Fibroblast of lung (primary cell): Measurements from ENCODE around the gene TUBG1. TPM values are rescaled to one million over a fixed set of nuclear protein-coding genes. Genes with fewer than 3 reads are reported as not detected.

Experiments used
- DNase-seq, 2 donors: peaks; one replicate each; pipeline versions ENCODE4 v3.0.0 to v3.0.0-alpha.2; 2010; ENCODE audit warnings: low read depth in 2 of 2
- H2AFZ ChIP-seq: 2 replicates; pipeline ENCODE4 v1.5.1; 2012; ENCODE audit warnings: low read length, control low read depth, inconsistent platforms
- H3K27ac ChIP-seq: 2 replicates; pipeline ENCODE4 v1.5.1; 2011; ENCODE audit warnings: low read length, control low read depth; ENCODE audit not compliant: insufficient read depth
- H3K27me3 ChIP-seq: 2 replicates; pipeline ENCODE4 v1.5.1; 2011; ENCODE audit warnings: mild to moderate bottlenecking, low read length; ENCODE audit not compliant: control insufficient read depth, insufficient read depth
- H3K36me3 ChIP-seq: 2 replicates; pipeline ENCODE4 v1.5.1; 2011; ENCODE audit warnings: low read length; ENCODE audit not compliant: control insufficient read depth, insufficient read depth
- H3K4me1 ChIP-seq: 2 replicates; pipeline ENCODE4 v1.5.1; 2011; ENCODE audit warnings: low read length; ENCODE audit not compliant: control insufficient read depth, insufficient read depth; ENCODE audit errors: extremely low read depth
- H3K4me2 ChIP-seq: 2 replicates; pipeline ENCODE4 v1.5.1; 2011; ENCODE audit warnings: low read length, control low read depth; ENCODE audit not compliant: insufficient read depth; ENCODE audit errors: extremely low read depth
- H3K4me3 ChIP-seq, 4 experiments: fragments of 200-600 bp in 1 of 4; sonication (generic) in 1 of 4; replicated peaks in 1 of 4; 2 replicates each; pipeline ENCODE4 v1.5.1; 2011 to 2016; ENCODE audit warnings: low read length in 4 of 4, low read depth in 3 of 4, mild to moderate bottlenecking in 3 of 4, control low read depth in 2 of 4, inconsistent platforms in 1 of 4, mixed read lengths in 1 of 4; ENCODE audit not compliant: insufficient read depth in 1 of 4; ENCODE audit errors: control extremely low read depth in 1 of 4
- H3K79me2 ChIP-seq: 2 replicates; pipeline ENCODE4 v1.5.1; 2012; ENCODE audit warnings: mild to moderate bottlenecking, low read length, inconsistent platforms; ENCODE audit not compliant: control insufficient read depth, insufficient read depth
- H3K9ac ChIP-seq: 2 replicates; pipeline ENCODE4 v1.5.1; 2011; ENCODE audit warnings: mild to moderate bottlenecking, low read length, control low read depth; ENCODE audit not compliant: insufficient read depth
- H3K9me3 ChIP-seq: 2 replicates; pipeline ENCODE4 v1.5.1; 2012; ENCODE audit warnings: low read depth, low read length; ENCODE audit not compliant: control insufficient read depth, insufficient read depth
- H4K20me1 ChIP-seq: 2 replicates; pipeline ENCODE4 v1.5.1; 2011; ENCODE audit warnings: low read length; ENCODE audit not compliant: control insufficient read depth, insufficient read depth; ENCODE audit errors: extremely low read depth
- EZH2 ChIP-seq: IDR thresholded peaks from 2 replicates; pipeline ENCODE4 v1.5.1; 2012; ENCODE audit warnings: low read length, control low read depth, mild to moderate bottlenecking; ENCODE audit errors: missing control alignments
- polyA plus RNA-seq, 2 donors: library from polyadenylated mRNA; depleted of rRNA in 1 of 2; stranded (reverse) in 1 of 2; unstranded in 1 of 2; fragments of >200 nt; gene quantifications; 2 replicates each; pipeline ENCODE4 v1.2.1, GENCODE V29; 2011 to 2012; ENCODE audit warnings: missing spikeins in 1 of 2
- total RNA-seq: library from RNA; depleted of rRNA; stranded (reverse); fragments of >200 nt; gene quantifications from 2 replicates; pipeline ENCODE4 v1.2.1, GENCODE V29; 2014
- TF ChIP-seq, protein P1 (sequence below), 2 donors: IDR thresholded peaks in 1 of 2; conservative IDR thresholded peaks in 1 of 2; 1 replicate in 1 of 2; 2 replicates in 1 of 2; pipeline ENCODE4 v1.5.1; 2011 to 2012; ENCODE audit warnings: low read length in 2 of 2, control low read depth in 1 of 2, inconsistent platforms in 1 of 2, low read depth in 1 of 2, mild to moderate bottlenecking in 1 of 2

TUBG1 gene
- total and polyA plus RNA-seq, 2 donors (not counting 1 experiment from before 2014, with no cell fraction given): 16.7 to 60.0 TPM

DNA sequence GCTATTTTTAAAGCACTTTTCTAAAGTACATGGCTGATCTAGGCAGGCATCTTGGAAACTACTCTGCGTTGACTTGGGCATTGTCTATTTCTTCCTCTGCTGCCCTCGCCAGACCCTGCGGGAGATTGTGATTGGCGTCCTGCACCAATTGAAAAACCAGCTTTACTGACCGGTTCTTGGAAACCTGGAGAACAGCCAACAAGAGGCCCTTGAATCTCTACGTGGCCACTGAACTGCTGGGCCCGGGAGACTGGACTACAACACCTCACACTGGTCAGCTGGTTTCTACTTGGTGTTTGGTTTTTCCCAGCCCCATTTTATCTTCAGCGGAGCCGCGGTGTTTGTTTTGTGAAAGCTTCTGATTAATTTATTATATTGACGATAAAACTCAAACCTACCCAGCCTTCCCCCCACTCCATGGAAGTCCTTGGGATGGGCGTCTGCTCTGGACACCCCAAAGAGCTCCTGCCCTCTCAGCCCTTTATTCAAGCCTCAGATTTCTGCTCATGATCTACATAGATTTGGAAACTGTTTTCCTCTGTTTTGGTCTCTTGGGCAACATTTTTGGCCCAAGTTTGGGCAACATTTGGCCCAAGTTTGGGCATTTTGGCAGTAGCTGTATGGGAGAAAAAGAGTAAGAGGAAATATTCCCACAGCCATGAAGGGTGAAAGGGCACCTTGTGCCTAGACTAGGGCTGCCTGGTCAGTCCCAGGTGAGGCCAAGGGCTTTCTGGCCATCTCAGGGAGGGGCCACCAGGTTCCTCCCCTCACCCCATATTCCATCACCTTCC, 37.9 kb upstream of the TUBG1 start:
- no peak for DNase-seq

DNA sequence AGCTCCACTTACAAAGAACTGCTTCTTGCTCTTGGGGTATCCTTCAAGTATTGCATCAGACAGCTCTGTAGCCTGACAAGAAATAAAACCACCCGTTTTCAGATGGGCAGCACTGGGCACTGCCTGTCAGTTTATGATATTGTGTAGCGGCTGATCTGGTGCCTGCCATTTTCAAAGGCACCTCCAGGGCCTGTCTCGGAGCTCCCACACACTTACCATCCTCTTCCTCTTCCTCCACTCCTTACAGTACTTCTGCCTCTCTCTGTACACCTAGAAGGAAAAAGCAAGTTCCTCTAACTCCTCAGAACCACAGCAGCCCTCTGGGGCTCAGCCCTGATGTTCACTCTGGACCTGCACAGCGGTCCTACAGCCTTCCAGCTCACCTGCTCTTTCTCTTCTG, 36.4 kb upstream of the TUBG1 start:
- H3K4me3 ChIP-seq: no peak overlapping the region
- H3K4me2 ChIP-seq: no peak overlapping the region
- H3K79me2 ChIP-seq: peaks cover 41% of the 10 kb centered on the region
- no peak overlapping the region for H3K9ac ChIP-seq
- no peak overlapping the region for H2AFZ ChIP-seq
- H4K20me1 ChIP-seq: no peaks in the 10 kb centered on the region
- H3K36me3 ChIP-seq: peaks cover 33% of the 10 kb centered on the region
- no peaks in the 10 kb centered on the region for H3K27me3 ChIP-seq
- DNase-seq: no peak
- no peak overlapping the region for H3K27ac ChIP-seq
- H3K4me1 ChIP-seq: peaks cover 4% of the 10 kb centered on the region
- no peak for TF ChIP-seq EZH2
- TF ChIP-seq, protein P1, sequence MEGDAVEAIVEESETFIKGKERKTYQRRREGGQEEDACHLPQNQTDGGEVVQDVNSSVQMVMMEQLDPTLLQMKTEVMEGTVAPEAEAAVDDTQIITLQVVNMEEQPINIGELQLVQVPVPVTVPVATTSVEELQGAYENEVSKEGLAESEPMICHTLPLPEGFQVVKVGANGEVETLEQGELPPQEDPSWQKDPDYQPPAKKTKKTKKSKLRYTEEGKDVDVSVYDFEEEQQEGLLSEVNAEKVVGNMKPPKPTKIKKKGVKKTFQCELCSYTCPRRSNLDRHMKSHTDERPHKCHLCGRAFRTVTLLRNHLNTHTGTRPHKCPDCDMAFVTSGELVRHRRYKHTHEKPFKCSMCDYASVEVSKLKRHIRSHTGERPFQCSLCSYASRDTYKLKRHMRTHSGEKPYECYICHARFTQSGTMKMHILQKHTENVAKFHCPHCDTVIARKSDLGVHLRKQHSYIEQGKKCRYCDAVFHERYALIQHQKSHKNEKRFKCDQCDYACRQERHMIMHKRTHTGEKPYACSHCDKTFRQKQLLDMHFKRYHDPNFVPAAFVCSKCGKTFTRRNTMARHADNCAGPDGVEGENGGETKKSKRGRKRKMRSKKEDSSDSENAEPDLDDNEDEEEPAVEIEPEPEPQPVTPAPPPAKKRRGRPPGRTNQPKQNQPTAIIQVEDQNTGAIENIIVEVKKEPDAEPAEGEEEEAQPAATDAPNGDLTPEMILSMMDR (conservative IDR thresholded peaks at IDR 0.05 in 1 of 2, IDR thresholded peaks at IDR 0.05 in 1 of 2; ENCODE audit: low read depth in 1 of 2, low read length in 2 of 2): no peak
- no peaks in the 10 kb centered on the region for H3K9me3 ChIP-seq

More for the DNA sequence above, 37.9 kb upstream of the TUBG1 start:
- TF ChIP-seq, protein P1 (conservative IDR thresholded peaks at IDR 0.05 in 1 of 2, IDR thresholded peaks at IDR 0.05 in 1 of 2; ENCODE audit: low read depth in 1 of 2, low read length in 2 of 2): no peak
- TF ChIP-seq EZH2: no peak
- H3K27ac ChIP-seq: peak overlapping the region; percentile 9
- peaks cover 42% of the 10 kb centered on the region for H3K79me2 ChIP-seq
- no peak overlapping the region for H3K4me3 ChIP-seq
- no peak overlapping the region for H3K4me2 ChIP-seq
- peaks cover 35% of the 10 kb centered on the region for H3K36me3 ChIP-seq
- H4K20me1 ChIP-seq: no peaks in the 10 kb centered on the region
- H3K9me3 ChIP-seq: no peaks in the 10 kb centered on the region
- H3K9ac ChIP-seq: no peak overlapping the region
- no peak overlapping the region for H2AFZ ChIP-seq
- peaks cover 4% of the 10 kb centered on the region for H3K4me1 ChIP-seq
- H3K27me3 ChIP-seq: no peaks in the 10 kb centered on the region

DNA sequence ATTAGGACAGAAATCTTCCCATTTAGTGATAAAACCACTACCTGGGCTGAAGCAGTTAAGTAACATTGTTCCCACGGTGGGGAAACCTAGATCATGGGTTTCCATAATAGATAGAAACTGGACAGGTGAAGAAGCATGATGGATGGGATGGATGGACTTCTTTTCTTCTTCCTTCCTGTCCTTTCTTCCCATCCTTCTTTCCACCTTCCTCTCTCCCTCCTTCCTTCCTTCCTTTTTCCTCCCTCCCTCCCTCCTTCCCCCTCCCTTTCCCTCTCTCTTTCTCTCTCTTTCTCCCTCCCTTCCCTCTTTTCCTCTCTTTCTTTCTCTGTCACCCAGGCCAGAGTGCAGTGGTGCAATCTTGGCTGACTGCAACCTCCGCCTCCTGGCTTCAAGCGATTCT, 35.0 kb upstream of the TUBG1 start:
- H3K27me3 ChIP-seq: no peaks in the 10 kb centered on the region
- H4K20me1 ChIP-seq: no peaks in the 10 kb centered on the region
- peaks cover 35% of the 10 kb centered on the region for H3K79me2 ChIP-seq
- no peak overlapping the region for H2AFZ ChIP-seq
- H3K9me3 ChIP-seq: no peaks in the 10 kb centered on the region
- no peak overlapping the region for H3K4me3 ChIP-seq
- TF ChIP-seq EZH2: no peak
- TF ChIP-seq, protein P1 (conservative IDR thresholded peaks at IDR 0.05 in 1 of 2, IDR thresholded peaks at IDR 0.05 in 1 of 2; ENCODE audit: low read depth in 1 of 2, low read length in 2 of 2): no peak
- H3K4me1 ChIP-seq: peaks cover 6% of the 10 kb centered on the region
- H3K27ac ChIP-seq: no peak overlapping the region
- H3K9ac ChIP-seq: no peak overlapping the region
- peaks cover 27% of the 10 kb centered on the region for H3K36me3 ChIP-seq
- no peak overlapping the region for H3K4me2 ChIP-seq
- DNase-seq: no peak
